Omental fat pad (tissue), 4 donors: ENCODE measurements around the gene RAB10. TPM values are rescaled to one million over a fixed set of nuclear protein-coding genes. Genes with fewer than 3 reads are reported as not detected.

Source experiments
- ATAC-seq: fragments of 150-250 bp; one replicate; pipeline ENCODE4 v1.9.1; 2016; ENCODE audit warnings: mild to moderate bottlenecking, moderate library complexity; ENCODE audit not compliant: low FRiP score
- DNase-seq: peaks from one replicate; pipeline ENCODE4 v3.0.0-alpha.2; 2019; ENCODE audit warnings: low spot score
- CTCF ChIP-seq, 3 donors: fragments of 450-650 bp; IDR thresholded peaks; one replicate each; pipeline ENCODE4 v1.5.1; 2016 to 2017; ENCODE audit warnings: antibody characterized with exemption in 3 of 3, mild to moderate bottlenecking in 3 of 3, moderate library complexity in 2 of 3
- total RNA-seq, 4 donors: library from RNA; depleted of rRNA; stranded (reverse); fragments of >200 nt; gene quantifications; one replicate each; pipeline ENCODE4 v1.1.0, GENCODE V29; 2016

The RAB10 gene
- total RNA-seq, 4 donors from 2014 or later = 78.3 to 115 (median 86.1) TPM

- ATAC-seq (peak; percentile 8), DNase-seq (no peak)
- no peak for TF ChIP-seq CTCF (IDR thresholded peaks at IDR 0.05)
Observed at GRCh38 chr2:26178746-26179436, 145.0 kb downstream of the RAB10 start.

GRCh38 chr2:26179446-26179913 is 145.6 kb downstream of the RAB10 start:
- DNase-seq = no peak
- no peak for ATAC-seq
- no peak for TF ChIP-seq CTCF (IDR thresholded peaks at IDR 0.05)

GRCh38 chr2:26182441-26182840 is 148.6 kb downstream of the RAB10 start:
- ATAC-seq = no peak
- no peak for TF ChIP-seq CTCF (IDR thresholded peaks at IDR 0.05)
- no peak for DNase-seq

GRCh38 chr2:26182887-26183630 is 149.2 kb downstream of the RAB10 start:
- ATAC-seq (no peak), DNase-seq (no peak)
- no peak for TF ChIP-seq CTCF (IDR thresholded peaks at IDR 0.05)

GRCh38 chr2:26184121-26184520 is 150.2 kb downstream of the RAB10 start:
- ATAC-seq = no peak
- DNase-seq = no peak
- TF ChIP-seq CTCF (IDR thresholded peaks at IDR 0.05) = no peak

GRCh38 chr2:26184555-26185303 is 150.8 kb downstream of the RAB10 start:
- ATAC-seq (peak; percentile 91), DNase-seq (no peak)
- TF ChIP-seq CTCF (IDR thresholded peaks at IDR 0.05) = no peak
